ENCODE data around the gene CDH13. TPM values are rescaled to one million over a fixed set of nuclear protein-coding genes. Genes with fewer than 3 reads are reported as not detected.

CDH13 gene
- total and polyA plus RNA-seq, 10 of the 15 experiments (the other 5 are each of a cell fraction or from before 2014, with no cell fraction given), result under 0.01 to 0.05 TPM; not detected in 8

- TF ChIP-seq PKNOX1 (IDR thresholded peaks at IDR 0.05) (no peak), TCF12 (IDR thresholded peaks at IDR 0.05; ENCODE audit: low read depth, low read length) (no peak), KDM1A (IDR thresholded peaks at IDR 0.05; ENCODE audit: borderline replicate concordance) (no peak)
These were observed 914.5 kb downstream of the CDH13 start (continued) for GRCh38 chr16:83541231-83541630.

- 45% methylated on average over 5 of the region's 5 CpGs for WGBS (ENCODE audit: insufficient coverage, insufficient replicate concordance, low lambda C conversion rate, missing lambda C conversion rate)
- DNase-seq (ENCODE audit: low read depth, low spot score), result no peak
- RAD21 ChIA-PET (ENCODE audit: unreplicated experiment), result no interaction called here
- CTCF ChIA-PET, result no interaction called here
- Histone ChIP-seq H3K79me2 (ENCODE audit: control insufficient read depth, insufficient read depth, low read length) (no peaks in the 10 kb centered on the region), H2AFZ (ENCODE audit: control insufficient read depth, low read depth, low read length) (no peak overlapping the region), H3K27me3 (replicated peaks in 1 of 2; ENCODE audit: control insufficient read depth in 2 of 2, insufficient read depth in 2 of 2, low read length in 1 of 2) (no peaks in the 10 kb centered on the region), H4K20me1 (ENCODE audit: control insufficient read depth, insufficient read depth) (no peaks in the 10 kb centered on the region), H3K9me3 (replicated peaks; ENCODE audit: control insufficient read depth, insufficient read depth, low read length) (no peaks in the 10 kb centered on the region), H3K4me2 (ENCODE audit: control insufficient read depth, insufficient read depth) (no peak overlapping the region), H3K9ac (ENCODE audit: control insufficient read depth, insufficient read depth, low read length) (no peak overlapping the region), H3K4me3 (no peak overlapping the region), H3K36me3 (ENCODE audit: control insufficient read depth in 2 of 2, insufficient read depth in 2 of 2, low read length in 1 of 2) (no peaks in the 10 kb centered on the region), H3K27ac (ENCODE audit: control insufficient read depth, insufficient read depth) (no peak overlapping the region), H3K4me1 (ENCODE audit: control insufficient read depth, insufficient read depth, low read length) (no peaks in the 10 kb centered on the region)
- POLR2A ChIA-PET, result no interaction called here
- intact Hi-C loops (cut with micrococcal nuclease; ENCODE audit: unreplicated experiment), result no loop called here
- SMC1A ChIA-PET (ENCODE audit: uncharacterized antibody, unreplicated experiment), result no interaction called here
- in situ Hi-C loops (cut with MboI), result no loop called here
- BruUV-seq (replicated peaks), result no TSS peak
- TF ChIP-seq STAT1 (conservative IDR thresholded peaks at IDR 0.05) (no peak), MEF2A (IDR thresholded peaks at IDR 0.05; ENCODE audit: insufficient read depth, low read depth, low read length) (no peak)
- no peak for ATAC-seq
- FAIRE-seq, result no peak
These were observed 915.7 kb downstream of the CDH13 start for GRCh38 chr16:83542491-83542890.
